Muscle layer of duodenum (tissue), 2 donors: ENCODE measurements around the gene TSPEAR.

Experiments
- H3K27ac ChIP-seq: one replicate; pipeline ENCODE4 v1.7.0; 2013; ENCODE audit warnings: mild to moderate bottlenecking, low read length
- H3K27me3 ChIP-seq: one replicate; pipeline ENCODE4 v1.7.0; 2013; ENCODE audit warnings: low read depth, mild to moderate bottlenecking, control low read depth, low read length
- H3K36me3 ChIP-seq, 2 donors: one replicate each; pipeline ENCODE4 v1.7.0; 2013; ENCODE audit warnings: low read length in 2 of 2, control low read depth in 1 of 2, mild to moderate bottlenecking in 1 of 2; ENCODE audit not compliant: insufficient read depth in 2 of 2, control insufficient read depth in 1 of 2
- H3K4me1 ChIP-seq, 2 donors: one replicate each; pipeline ENCODE4 v1.7.0; 2013; ENCODE audit warnings: low read length in 2 of 2, mild to moderate bottlenecking in 2 of 2, control low read depth in 1 of 2, moderate library complexity in 1 of 2; ENCODE audit not compliant: insufficient read depth in 2 of 2, control insufficient read depth in 1 of 2
- H3K4me3 ChIP-seq, 2 donors: one replicate each; pipeline ENCODE4 v1.7.0; 2013; ENCODE audit warnings: low read length in 2 of 2, low read depth in 1 of 2, mild to moderate bottlenecking in 1 of 2
- H3K9me3 ChIP-seq, 2 donors: one replicate each; pipeline ENCODE4 v1.7.0; 2013; ENCODE audit warnings: low read length in 2 of 2, control low read depth in 1 of 2, mild to moderate bottlenecking in 1 of 2; ENCODE audit not compliant: control insufficient read depth in 1 of 2
- donor health status: healthy.

The TSPEAR gene

GRCh38 chr21:44490405-44490804 is 221.0 kb downstream of the TSPEAR start:
- Histone ChIP-seq H3K9me3 (peaks cover 10 to 20% of the 10 kb centered on the region in 2 donors), H3K27ac (no peak overlapping the region), H3K4me1 (no peaks in the 10 kb centered on the region), H3K27me3 (no peaks in the 10 kb centered on the region), H3K4me3 (no peak overlapping the region), H3K36me3 (no peaks in the 10 kb centered on the region)

GRCh38 chr21:44489962-44490361 is 221.4 kb downstream of the TSPEAR start:
- no peaks in the 10 kb centered on the region for H3K4me1 ChIP-seq
- peaks cover 10 to 20% of the 10 kb centered on the region in 2 donors for H3K9me3 ChIP-seq
- no peaks in the 10 kb centered on the region for H3K27me3 ChIP-seq
- H3K27ac ChIP-seq, result no peak overlapping the region
- H3K36me3 ChIP-seq, result no peaks in the 10 kb centered on the region
- H3K4me3 ChIP-seq, result no peak overlapping the region

- peaks cover 0 to 8% of the 10 kb centered on the region in 2 donors for H3K9me3 ChIP-seq
- H3K27me3 ChIP-seq, result no peaks in the 10 kb centered on the region
- no peak overlapping the region for H3K4me3 ChIP-seq
- no peak overlapping the region for H3K27ac ChIP-seq
- H3K4me1 ChIP-seq, result no peaks in the 10 kb centered on the region
- H3K36me3 ChIP-seq, result no peaks in the 10 kb centered on the region
Measured at GRCh38 chr21:44487831-44488230, 223.5 kb downstream of the TSPEAR start.

GRCh38 chr21:44486302-44486701 is 225.1 kb downstream of the TSPEAR start:
- Histone ChIP-seq H3K9me3 (no peaks in the 10 kb centered on the region), H3K27ac (no peak overlapping the region), H3K36me3 (no peaks in the 10 kb centered on the region), H3K27me3 (no peaks in the 10 kb centered on the region), H3K4me3 (peak overlapping the region in 1 of 2 donors; percentile 63), H3K4me1 (no peaks in the 10 kb centered on the region)

DNA sequence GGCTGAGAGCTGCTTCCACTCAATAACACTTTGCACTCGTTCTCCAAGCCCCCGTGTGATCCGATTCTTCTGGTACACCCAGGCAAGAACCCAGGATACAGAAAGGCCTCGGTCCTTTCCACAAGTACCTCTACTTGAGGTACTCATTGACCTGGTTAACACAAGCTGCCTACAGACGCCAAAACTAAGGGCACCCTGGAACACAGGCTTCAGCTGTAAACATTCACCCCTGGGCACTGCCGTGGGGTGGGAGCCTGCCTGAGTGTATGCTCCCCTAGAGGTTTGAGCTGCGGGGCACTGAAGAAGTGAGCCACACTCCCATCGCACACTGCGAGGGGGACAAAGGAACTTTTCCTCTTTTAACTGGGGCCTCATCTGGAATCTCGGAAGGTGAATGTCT is 225.6 kb downstream of the TSPEAR start:
- H3K27me3 ChIP-seq, result no peaks in the 10 kb centered on the region
- no peaks in the 10 kb centered on the region for H3K4me1 ChIP-seq
- peak overlapping the region; percentile 11 to 63 for H3K4me3 ChIP-seq
- H3K9me3 ChIP-seq, result no peaks in the 10 kb centered on the region
- no peaks in the 10 kb centered on the region for H3K36me3 ChIP-seq
- no peak overlapping the region for H3K27ac ChIP-seq

DNA sequence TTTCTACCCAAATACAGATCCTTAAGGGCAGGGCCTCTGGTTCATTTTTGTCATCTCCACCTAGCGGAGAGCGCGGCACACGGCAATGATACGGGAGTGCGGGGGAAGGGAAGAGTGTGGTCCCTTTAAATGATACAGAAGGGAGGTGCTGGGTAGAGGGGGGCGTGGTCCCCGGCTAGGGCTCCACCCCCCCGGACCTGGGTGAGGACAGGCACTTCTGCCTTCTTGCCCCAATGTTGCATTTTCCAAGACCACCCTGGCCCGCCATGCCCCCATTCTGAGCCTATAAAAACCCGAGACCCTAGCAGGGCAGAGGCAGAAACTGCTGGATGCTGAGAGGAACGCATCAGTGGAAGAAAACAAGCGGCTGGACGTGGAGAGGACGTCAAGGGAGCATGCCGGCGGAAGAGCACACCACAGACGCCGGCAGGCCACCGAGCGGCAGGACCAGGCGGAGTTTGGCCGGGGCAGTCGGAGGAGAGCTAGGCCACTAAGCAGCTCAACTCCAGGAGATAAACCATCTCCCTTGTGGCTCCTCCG is 226.0 kb downstream of the TSPEAR start:
- H3K4me1 ChIP-seq, result no peaks in the 10 kb centered on the region
- no peaks in the 10 kb centered on the region for H3K27me3 ChIP-seq
- H3K36me3 ChIP-seq, result no peaks in the 10 kb centered on the region
- H3K4me3 ChIP-seq, result peak overlapping the region in 1 of 2 donors; percentile 63
- H3K9me3 ChIP-seq, result no peaks in the 10 kb centered on the region
- H3K27ac ChIP-seq, result no peak overlapping the region

DNA sequence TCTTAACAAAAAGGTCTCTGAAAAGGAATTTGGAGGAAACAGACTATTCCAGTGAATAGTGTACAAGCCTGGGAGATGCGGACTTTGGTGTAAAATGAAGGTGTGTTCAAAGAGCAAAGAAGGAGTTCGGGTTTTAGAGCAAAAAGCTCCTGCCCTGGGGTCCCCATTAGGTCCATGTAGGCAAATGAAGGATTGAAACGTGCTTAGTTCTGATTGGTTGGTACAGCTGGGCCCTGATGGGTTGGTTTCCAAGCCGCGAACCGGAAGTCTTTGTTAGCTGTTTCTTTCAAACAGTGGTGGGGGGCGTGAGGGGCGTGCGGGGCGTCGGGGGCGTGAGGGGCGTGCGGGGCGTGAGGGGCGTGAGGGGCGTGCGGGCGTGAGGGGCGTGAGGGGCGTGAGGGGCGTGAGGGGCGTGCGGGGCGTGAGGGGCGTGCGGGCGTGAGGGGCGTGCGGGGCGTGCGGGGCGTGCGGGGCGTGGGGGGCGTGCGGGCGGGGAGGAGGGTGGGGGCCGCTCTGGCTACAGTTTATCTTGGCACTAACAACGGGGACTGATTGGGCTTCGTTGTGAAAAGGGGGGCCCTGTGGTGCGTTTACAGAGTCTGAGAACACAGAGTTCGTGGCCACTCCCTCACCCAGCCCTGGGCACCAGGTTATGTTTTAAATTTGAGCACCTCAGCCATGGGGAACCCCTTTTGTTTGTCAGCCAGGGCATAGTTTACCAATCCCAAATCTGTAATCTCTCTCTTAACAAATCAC is 226.7 kb downstream of the TSPEAR start:
- Histone ChIP-seq H3K36me3 (no peaks in the 10 kb centered on the region), H3K27ac (no peak overlapping the region), H3K4me1 (no peaks in the 10 kb centered on the region), H3K27me3 (no peaks in the 10 kb centered on the region), H3K4me3 (peak overlapping the region in 1 of 2 donors; percentile 63), H3K9me3 (no peaks in the 10 kb centered on the region)

GRCh38 chr21:44483288-44484237 is 227.8 kb downstream of the TSPEAR start:
- no peaks in the 10 kb centered on the region for H3K9me3 ChIP-seq
- H3K4me3 ChIP-seq, result no peak overlapping the region
- no peaks in the 10 kb centered on the region for H3K27me3 ChIP-seq
- H3K36me3 ChIP-seq, result no peaks in the 10 kb centered on the region
- peaks cover 0 to 4% of the 10 kb centered on the region in 2 donors for H3K4me1 ChIP-seq
- no peak overlapping the region for H3K27ac ChIP-seq

DNA sequence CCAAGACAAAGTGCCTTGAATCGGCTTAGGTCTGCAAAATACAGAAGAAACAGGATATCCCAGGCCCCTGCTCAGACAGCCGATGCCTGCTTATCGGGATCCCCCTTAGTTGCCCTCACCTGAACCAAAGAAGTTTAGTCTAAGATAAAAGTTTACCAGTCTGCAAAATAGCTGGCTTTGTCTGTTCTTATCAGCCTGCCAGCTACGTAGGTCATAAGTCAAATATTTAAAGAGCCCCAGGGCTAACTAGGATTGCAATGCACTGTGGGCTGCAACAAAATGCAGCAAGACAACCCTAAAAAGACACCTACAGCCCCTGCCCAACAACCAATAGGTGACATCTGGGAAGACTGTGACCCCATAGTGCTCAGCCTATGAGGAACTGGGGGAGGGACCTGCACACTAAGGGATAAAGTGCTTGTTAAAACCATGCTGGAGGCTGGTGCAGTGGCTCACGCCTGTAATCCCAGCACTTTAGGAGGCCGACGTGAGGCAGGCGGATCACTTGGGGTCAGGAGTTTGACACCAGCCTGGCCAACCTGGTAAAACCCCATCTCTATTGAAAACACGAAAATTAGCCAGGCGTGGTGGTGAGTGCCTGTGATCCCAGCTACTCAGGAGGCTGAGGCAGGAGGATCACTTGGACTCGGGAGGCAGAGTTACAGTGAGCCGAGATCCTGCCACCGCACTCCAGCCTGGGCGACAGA is 228.6 kb downstream of the TSPEAR start:
- Histone ChIP-seq H3K27ac (no peak overlapping the region), H3K4me1 (peaks cover 0 to 9% of the 10 kb centered on the region in 2 donors), H3K4me3 (no peak overlapping the region), H3K36me3 (no peaks in the 10 kb centered on the region), H3K9me3 (no peaks in the 10 kb centered on the region), H3K27me3 (no peaks in the 10 kb centered on the region)

DNA sequence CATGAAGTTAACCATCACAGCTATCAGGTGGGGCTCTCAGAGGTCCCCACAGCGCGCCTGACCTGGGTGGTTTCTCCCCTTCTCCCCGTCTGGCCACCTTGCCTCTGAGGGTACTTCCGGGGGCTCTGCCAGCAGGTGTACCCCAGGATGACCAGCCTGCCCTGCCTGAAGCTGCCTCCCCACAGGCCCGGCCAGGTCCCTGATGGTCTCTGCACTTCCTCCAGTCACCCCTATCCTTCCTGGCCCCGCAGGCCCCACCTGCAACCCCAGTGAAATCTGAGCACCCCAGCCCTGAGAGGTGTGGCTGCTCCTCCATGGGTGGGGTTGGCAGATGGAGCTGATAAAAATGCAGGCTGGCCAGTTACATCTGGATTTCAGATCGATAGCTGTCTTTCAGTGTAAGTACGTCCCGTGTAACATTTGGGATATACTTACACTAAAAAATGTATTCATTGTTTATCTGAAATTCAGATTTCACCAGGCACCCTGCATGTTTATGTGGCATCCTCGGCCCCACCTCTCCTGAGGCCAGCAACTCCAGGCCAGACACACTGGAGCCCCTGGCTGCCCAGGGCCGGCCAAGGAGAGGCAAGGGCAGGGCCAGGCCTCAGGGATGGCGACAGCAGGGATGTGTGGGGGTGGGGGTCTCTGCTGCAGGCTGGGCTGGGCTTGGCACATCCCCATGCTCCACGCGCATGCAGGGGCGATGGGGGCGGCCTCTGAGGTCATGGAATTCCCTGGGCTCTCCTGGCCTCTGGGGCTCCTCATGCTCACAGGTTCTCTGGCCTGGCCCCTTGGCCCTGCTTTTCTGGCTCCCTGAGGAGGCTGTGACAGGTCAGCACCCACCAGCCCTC is 230.9 kb downstream of the TSPEAR start:
- Histone ChIP-seq H3K27me3 (no peaks in the 10 kb centered on the region), H3K4me1 (peaks cover 0 to 12% of the 10 kb centered on the region in 2 donors), H3K27ac (no peak overlapping the region), H3K4me3 (no peak overlapping the region), H3K36me3 (no peaks in the 10 kb centered on the region), H3K9me3 (no peaks in the 10 kb centered on the region)
